Measurements from ENCODE around the gene ANKS1B.
"Not testable (repeated sequence)": the region's sequence is repeated elsewhere in the genome, so short reads cannot be mapped to it uniquely, and the experiment has no call there.

ANKS1B gene

GRCh38 chr12:99039367-99040120 lies 945.2 kb downstream of the ANKS1B start:
- Mint-ChIP-seq H3K27ac (no peak overlapping the region), H3K27me3 (no peaks in the 10 kb centered on the region), H3K4me3 (no peak overlapping the region), H3K9me3 (no peaks in the 10 kb centered on the region), H3K36me3 (ENCODE audit: low read depth) (no peaks in the 10 kb centered on the region), H3K4me1 (no peaks in the 10 kb centered on the region)
- no peak for DNase-seq
- ATAC-seq: no peak

- H3K9me3 Mint-ChIP-seq: no peaks in the 10 kb centered on the region
- no peaks in the 10 kb centered on the region for H3K4me1 Mint-ChIP-seq
- no peaks in the 10 kb centered on the region for H3K36me3 Mint-ChIP-seq (ENCODE audit: low read depth)
- no peak for DNase-seq
- no peak overlapping the region for H3K27ac Mint-ChIP-seq
- no peak overlapping the region for H3K4me3 Mint-ChIP-seq
- no peak for ATAC-seq
- no peaks in the 10 kb centered on the region for H3K27me3 Mint-ChIP-seq
Observed at GRCh38 chr12:99036566-99036965, 948.2 kb downstream of the ANKS1B start.

- no peak for DNase-seq
- H3K27me3 Mint-ChIP-seq: no peaks in the 10 kb centered on the region
- no peak overlapping the region for H3K27ac Mint-ChIP-seq
- no peaks in the 10 kb centered on the region for H3K36me3 Mint-ChIP-seq (ENCODE audit: low read depth)
- no peak overlapping the region for H3K4me3 Mint-ChIP-seq
- no peaks in the 10 kb centered on the region for H3K9me3 Mint-ChIP-seq
- H3K4me1 Mint-ChIP-seq: no peaks in the 10 kb centered on the region
- no peak for ATAC-seq
Observed at GRCh38 chr12:99035803-99036202, 948.9 kb downstream of the ANKS1B start.

- H3K4me3 Mint-ChIP-seq, H3K4me1 Mint-ChIP-seq: not testable (repeated sequence)
Observed at GRCh38 chr12:99034201-99034600, 950.5 kb downstream of the ANKS1B start.

GRCh38 chr12:99029511-99030271 lies 955.0 kb downstream of the ANKS1B start:
- no peak overlapping the region for H3K4me3 Mint-ChIP-seq
- DNase-seq (no peak), ATAC-seq (no peak)
- no peaks in the 10 kb centered on the region for H3K36me3 Mint-ChIP-seq (ENCODE audit: low read depth)
- H3K9me3 Mint-ChIP-seq: no peaks in the 10 kb centered on the region
- H3K27ac Mint-ChIP-seq: no peak overlapping the region
- H3K4me1 Mint-ChIP-seq: no peaks in the 10 kb centered on the region
- no peaks in the 10 kb centered on the region for H3K27me3 Mint-ChIP-seq

More at GRCh38 chr12:99034201-99034600, 950.5 kb downstream of the ANKS1B start:
- not testable (repeated sequence) for H3K27me3 Mint-ChIP-seq; ATAC-seq; H3K27ac Mint-ChIP-seq; H3K36me3 Mint-ChIP-seq (ENCODE audit: low read depth); DNase-seq; H3K9me3 Mint-ChIP-seq

- ATAC-seq: no peak
- H3K4me3 Mint-ChIP-seq: no peak overlapping the region
- H3K36me3 Mint-ChIP-seq (ENCODE audit: low read depth): no peaks in the 10 kb centered on the region
- H3K27me3 Mint-ChIP-seq: no peaks in the 10 kb centered on the region
- H3K4me1 Mint-ChIP-seq: no peaks in the 10 kb centered on the region
- no peaks in the 10 kb centered on the region for H3K9me3 Mint-ChIP-seq
- H3K27ac Mint-ChIP-seq: no peak overlapping the region
- no peak for DNase-seq
Observed at GRCh38 chr12:99027461-99027860, 957.3 kb downstream of the ANKS1B start.

- Mint-ChIP-seq H3K27me3 (no peaks in the 10 kb centered on the region), H3K9me3 (no peaks in the 10 kb centered on the region), H3K4me3 (no peak overlapping the region), H3K4me1 (no peaks in the 10 kb centered on the region), H3K36me3 (ENCODE audit: low read depth) (no peaks in the 10 kb centered on the region), H3K27ac (no peak overlapping the region)
- DNase-seq (no peak), ATAC-seq (no peak)
Observed at GRCh38 chr12:99027055-99027393, 957.7 kb downstream of the ANKS1B start.

GRCh38 chr12:99026332-99027054 lies 958.2 kb downstream of the ANKS1B start:
- Mint-ChIP-seq H3K9me3 (no peaks in the 10 kb centered on the region), H3K27me3 (no peaks in the 10 kb centered on the region), H3K36me3 (ENCODE audit: low read depth) (no peaks in the 10 kb centered on the region), H3K4me3 (no peak overlapping the region), H3K4me1 (no peaks in the 10 kb centered on the region), H3K27ac (no peak overlapping the region)
- DNase-seq (no peak), ATAC-seq (no peak)

GRCh38 chr12:99024870-99025269 lies 959.9 kb downstream of the ANKS1B start:
- Mint-ChIP-seq H3K4me3 (no peak overlapping the region), H3K36me3 (ENCODE audit: low read depth) (no peaks in the 10 kb centered on the region), H3K27ac (no peak overlapping the region), H3K9me3 (no peaks in the 10 kb centered on the region), H3K4me1 (no peaks in the 10 kb centered on the region), H3K27me3 (no peaks in the 10 kb centered on the region)
- DNase-seq (no peak), ATAC-seq (no peak)

- Mint-ChIP-seq H3K4me1 (no peaks in the 10 kb centered on the region), H3K27me3 (no peaks in the 10 kb centered on the region), H3K27ac (no peak overlapping the region), H3K4me3 (no peak overlapping the region), H3K9me3 (no peaks in the 10 kb centered on the region), H3K36me3 (ENCODE audit: low read depth) (no peaks in the 10 kb centered on the region)
- no peak for DNase-seq
- ATAC-seq: no peak
Observed at GRCh38 chr12:99024191-99024590, 960.5 kb downstream of the ANKS1B start.

GRCh38 chr12:99020871-99021270 lies 963.9 kb downstream of the ANKS1B start:
- Mint-ChIP-seq H3K4me3 (no peak overlapping the region), H3K27ac (no peak overlapping the region), H3K9me3 (peaks cover 1% of the 10 kb centered on the region), H3K4me1 (no peaks in the 10 kb centered on the region), H3K36me3 (ENCODE audit: low read depth) (no peaks in the 10 kb centered on the region), H3K27me3 (no peaks in the 10 kb centered on the region)
- no peak for ATAC-seq
- no peak for DNase-seq

GRCh38 chr12:99019798-99020197 lies 964.9 kb downstream of the ANKS1B start:
- Mint-ChIP-seq H3K4me1 (no peaks in the 10 kb centered on the region), H3K27ac (no peak overlapping the region), H3K4me3 (no peak overlapping the region), H3K36me3 (ENCODE audit: low read depth) (no peaks in the 10 kb centered on the region), H3K27me3 (peaks cover 2% of the 10 kb centered on the region), H3K9me3 (peaks cover 7% of the 10 kb centered on the region)
- ATAC-seq (no peak), DNase-seq (no peak)

- ATAC-seq: no peak
- Mint-ChIP-seq H3K27ac (no peak overlapping the region), H3K27me3 (peaks cover 2% of the 10 kb centered on the region)
Observed at GRCh38 chr12:99017971-99018370, 966.8 kb downstream of the ANKS1B start.

GRCh38 chr12:99009654-99010296 lies 975.0 kb downstream of the ANKS1B start:
- no peaks in the 10 kb centered on the region for H3K27me3 Mint-ChIP-seq
- no peak overlapping the region for H3K27ac Mint-ChIP-seq
- ATAC-seq (no peak), DNase-seq (no peak)
- no peaks in the 10 kb centered on the region for H3K36me3 Mint-ChIP-seq (ENCODE audit: low read depth)
- no peaks in the 10 kb centered on the region for H3K9me3 Mint-ChIP-seq
- H3K4me3 Mint-ChIP-seq: no peak overlapping the region
- no peaks in the 10 kb centered on the region for H3K4me1 Mint-ChIP-seq

More at GRCh38 chr12:99017971-99018370, 966.8 kb downstream of the ANKS1B start:
- no peak overlapping the region for H3K4me3 Mint-ChIP-seq
- no peaks in the 10 kb centered on the region for H3K36me3 Mint-ChIP-seq (ENCODE audit: low read depth)
- no peak for DNase-seq
- H3K4me1 Mint-ChIP-seq: no peaks in the 10 kb centered on the region
- H3K9me3 Mint-ChIP-seq: peaks cover 7% of the 10 kb centered on the region

Measured in activated naive CD8-positive, alpha-beta T cell treated with anti-CD3 and anti-CD28 coated beads, Interleukin-2, amount 50 U/mL, for 24 hours (primary cell).